Measurements from ENCODE around the gene CRTC2. TPM values are rescaled to one million over a fixed set of nuclear protein-coding genes. Genes with fewer than 3 reads are reported as not detected.

CRTC2 gene
- total and polyA plus RNA-seq, 9 of the 15 experiments (the other 6 are each of a cell fraction or from before 2014, with no cell fraction given) = 2.7 to 26.4 (median 10.2) TPM

DNA sequence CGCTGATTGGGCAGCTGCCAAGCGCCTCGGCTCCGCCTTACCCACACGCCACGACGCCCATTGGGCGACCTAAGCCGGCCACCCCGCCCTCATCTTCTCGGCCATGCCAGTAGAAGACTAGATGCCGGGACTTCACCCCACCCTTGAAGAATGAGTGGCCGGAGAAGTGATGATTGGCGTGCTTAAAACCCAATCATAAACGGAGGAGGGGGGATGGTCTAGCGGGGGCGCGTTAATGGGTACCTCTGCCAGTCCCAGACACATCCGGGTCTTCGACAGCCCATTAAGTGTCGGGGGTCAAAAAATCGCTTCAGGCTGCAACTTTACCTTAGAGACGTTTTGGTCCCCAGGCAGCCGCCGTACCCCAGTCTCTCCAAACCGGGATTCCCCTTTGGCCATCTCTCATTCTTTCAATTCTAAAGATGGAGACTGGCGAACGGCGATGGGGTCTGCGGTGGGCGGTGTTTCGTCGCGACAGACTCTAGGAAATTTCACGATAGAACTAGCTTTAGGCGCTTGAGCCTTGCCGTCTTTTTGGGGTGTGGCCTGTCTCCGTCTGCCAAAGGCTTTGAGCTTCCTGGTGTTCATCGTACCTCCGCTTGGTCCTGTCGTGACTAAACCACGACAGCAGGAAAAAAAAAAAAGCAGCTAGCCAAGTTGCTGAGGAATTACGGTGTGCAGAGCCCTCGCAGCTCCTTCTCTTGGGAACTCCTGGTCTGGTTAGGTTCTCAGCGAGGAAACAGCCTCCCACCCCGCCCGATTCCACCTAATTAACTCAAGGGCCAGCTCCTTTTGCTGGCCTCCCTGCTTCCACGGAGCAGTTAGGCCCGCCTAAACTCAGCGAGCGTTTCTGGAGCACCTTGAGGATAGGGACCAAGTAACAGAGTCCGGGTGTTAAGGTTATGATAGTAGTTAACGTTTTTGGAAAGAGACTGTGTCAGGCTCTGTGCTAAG, 35.2 kb downstream of the CRTC2 start, which contains the start of gene GATAD2B (continued):
- TF ChIP-seq, protein P1, sequence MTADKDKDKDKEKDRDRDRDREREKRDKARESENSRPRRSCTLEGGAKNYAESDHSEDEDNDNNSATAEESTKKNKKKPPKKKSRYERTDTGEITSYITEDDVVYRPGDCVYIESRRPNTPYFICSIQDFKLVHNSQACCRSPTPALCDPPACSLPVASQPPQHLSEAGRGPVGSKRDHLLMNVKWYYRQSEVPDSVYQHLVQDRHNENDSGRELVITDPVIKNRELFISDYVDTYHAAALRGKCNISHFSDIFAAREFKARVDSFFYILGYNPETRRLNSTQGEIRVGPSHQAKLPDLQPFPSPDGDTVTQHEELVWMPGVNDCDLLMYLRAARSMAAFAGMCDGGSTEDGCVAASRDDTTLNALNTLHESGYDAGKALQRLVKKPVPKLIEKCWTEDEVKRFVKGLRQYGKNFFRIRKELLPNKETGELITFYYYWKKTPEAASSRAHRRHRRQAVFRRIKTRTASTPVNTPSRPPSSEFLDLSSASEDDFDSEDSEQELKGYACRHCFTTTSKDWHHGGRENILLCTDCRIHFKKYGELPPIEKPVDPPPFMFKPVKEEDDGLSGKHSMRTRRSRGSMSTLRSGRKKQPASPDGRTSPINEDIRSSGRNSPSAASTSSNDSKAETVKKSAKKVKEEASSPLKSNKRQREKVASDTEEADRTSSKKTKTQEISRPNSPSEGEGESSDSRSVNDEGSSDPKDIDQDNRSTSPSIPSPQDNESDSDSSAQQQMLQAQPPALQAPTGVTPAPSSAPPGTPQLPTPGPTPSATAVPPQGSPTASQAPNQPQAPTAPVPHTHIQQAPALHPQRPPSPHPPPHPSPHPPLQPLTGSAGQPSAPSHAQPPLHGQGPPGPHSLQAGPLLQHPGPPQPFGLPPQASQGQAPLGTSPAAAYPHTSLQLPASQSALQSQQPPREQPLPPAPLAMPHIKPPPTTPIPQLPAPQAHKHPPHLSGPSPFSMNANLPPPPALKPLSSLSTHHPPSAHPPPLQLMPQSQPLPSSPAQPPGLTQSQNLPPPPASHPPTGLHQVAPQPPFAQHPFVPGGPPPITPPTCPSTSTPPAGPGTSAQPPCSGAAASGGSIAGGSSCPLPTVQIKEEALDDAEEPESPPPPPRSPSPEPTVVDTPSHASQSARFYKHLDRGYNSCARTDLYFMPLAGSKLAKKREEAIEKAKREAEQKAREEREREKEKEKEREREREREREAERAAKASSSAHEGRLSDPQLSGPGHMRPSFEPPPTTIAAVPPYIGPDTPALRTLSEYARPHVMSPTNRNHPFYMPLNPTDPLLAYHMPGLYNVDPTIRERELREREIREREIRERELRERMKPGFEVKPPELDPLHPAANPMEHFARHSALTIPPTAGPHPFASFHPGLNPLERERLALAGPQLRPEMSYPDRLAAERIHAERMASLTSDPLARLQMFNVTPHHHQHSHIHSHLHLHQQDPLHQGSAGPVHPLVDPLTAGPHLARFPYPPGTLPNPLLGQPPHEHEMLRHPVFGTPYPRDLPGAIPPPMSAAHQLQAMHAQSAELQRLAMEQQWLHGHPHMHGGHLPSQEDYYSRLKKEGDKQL (CRISPR knock-in tag; IDR thresholded peaks at IDR 0.05; ENCODE audit: borderline replicate concordance) = no peak
- TF ChIP-seq NFYB (IDR thresholded peaks at IDR 0.05; ENCODE audit: extremely low read depth, insufficient read length) (peak; percentile 96), TAF1 (IDR thresholded peaks at IDR 0.05; ENCODE audit: control insufficient read depth, extremely low read depth, insufficient read depth, low read length, severe bottlenecking) (peak; percentile 59), FOXK2 (conservative IDR thresholded peaks at IDR 0.05 in 1 of 2, IDR thresholded peaks at IDR 0.05 in 1 of 2; ENCODE audit: low read depth in 2 of 2) (peak in 1 of 2 experiments; percentile 19; a peak in 1 of 4 replicates), NR4A1 (CRISPR knock-in tag; IDR thresholded peaks at IDR 0.05) (no peak), NR4A1 (tag; IDR thresholded peaks at IDR 0.05) (no peak), U2AF2 (optimal IDR thresholded peaks at IDR 0.05; ENCODE audit: low read depth, low read length) (no peak), ZBTB1 (CRISPR knock-in tag; IDR thresholded peaks at IDR 0.05; ENCODE audit: borderline replicate concordance, low read depth) (no peak), EZH2 (IDR thresholded peaks at IDR 0.05; ENCODE audit: borderline replicate concordance, low read depth, low read length) (no peak), MYC (IDR thresholded peaks at IDR 0.05; ENCODE audit: low read depth, low read length) (0 out of 2 replicates have a peak, but pooled peaks have one; percentile 7), MYC (CRISPR knock-in tag; IDR thresholded peaks at IDR 0.05; ENCODE audit: borderline replicate concordance, low read depth) (no peak), GTF2A2 (tag; IDR thresholded peaks at IDR 0.05) (no peak), SRSF9 (IDR thresholded peaks at IDR 0.05; ENCODE audit: borderline replicate concordance, low read depth, low read length) (no peak), CBFA2T2 (conservative IDR thresholded peaks at IDR 0.05) (no peak), POLR2A (conservative IDR thresholded peaks at IDR 0.05) (peak; percentile 72), CC2D1A (IDR thresholded peaks at IDR 0.05) (no peak)
- TF ChIP-seq, protein P2, sequence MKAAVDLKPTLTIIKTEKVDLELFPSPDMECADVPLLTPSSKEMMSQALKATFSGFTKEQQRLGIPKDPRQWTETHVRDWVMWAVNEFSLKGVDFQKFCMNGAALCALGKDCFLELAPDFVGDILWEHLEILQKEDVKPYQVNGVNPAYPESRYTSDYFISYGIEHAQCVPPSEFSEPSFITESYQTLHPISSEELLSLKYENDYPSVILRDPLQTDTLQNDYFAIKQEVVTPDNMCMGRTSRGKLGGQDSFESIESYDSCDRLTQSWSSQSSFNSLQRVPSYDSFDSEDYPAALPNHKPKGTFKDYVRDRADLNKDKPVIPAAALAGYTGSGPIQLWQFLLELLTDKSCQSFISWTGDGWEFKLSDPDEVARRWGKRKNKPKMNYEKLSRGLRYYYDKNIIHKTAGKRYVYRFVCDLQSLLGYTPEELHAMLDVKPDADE (conservative IDR thresholded peaks at IDR 0.05; ENCODE audit: control insufficient read depth, low read depth, low read length) = no peak
- TF ChIP-seq, protein P3, sequence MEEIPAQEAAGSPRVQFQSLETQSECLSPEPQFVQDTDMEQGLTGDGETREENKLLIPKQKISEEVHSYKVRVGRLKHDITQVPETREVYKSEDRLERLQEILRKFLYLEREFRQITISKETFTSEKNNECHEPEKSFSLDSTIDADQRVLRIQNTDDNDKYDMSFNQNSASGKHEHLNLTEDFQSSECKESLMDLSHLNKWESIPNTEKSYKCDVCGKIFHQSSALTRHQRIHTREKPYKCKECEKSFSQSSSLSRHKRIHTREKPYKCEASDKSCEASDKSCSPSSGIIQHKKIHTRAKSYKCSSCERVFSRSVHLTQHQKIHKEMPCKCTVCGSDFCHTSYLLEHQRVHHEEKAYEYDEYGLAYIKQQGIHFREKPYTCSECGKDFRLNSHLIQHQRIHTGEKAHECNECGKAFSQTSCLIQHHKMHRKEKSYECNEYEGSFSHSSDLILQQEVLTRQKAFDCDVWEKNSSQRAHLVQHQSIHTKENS (CRISPR knock-in tag; IDR thresholded peaks at IDR 0.05) = no peak

Measured in K562 (cell line).